ENCODE data around the gene COMMD8. TPM values are rescaled to one million over a fixed set of nuclear protein-coding genes. Genes with fewer than 3 reads are reported as not detected.

Gene COMMD8
- total RNA-seq, result 10.2 and 11.2 TPM in 2 replicates

GRCh38 chr4:47463235-47463956 is at the start of gene COMMD8:
COMMD8 (minus strand) TSS chr4:47463702; CDS start chr4:47463651, 51 bp downstream.

DNA sequence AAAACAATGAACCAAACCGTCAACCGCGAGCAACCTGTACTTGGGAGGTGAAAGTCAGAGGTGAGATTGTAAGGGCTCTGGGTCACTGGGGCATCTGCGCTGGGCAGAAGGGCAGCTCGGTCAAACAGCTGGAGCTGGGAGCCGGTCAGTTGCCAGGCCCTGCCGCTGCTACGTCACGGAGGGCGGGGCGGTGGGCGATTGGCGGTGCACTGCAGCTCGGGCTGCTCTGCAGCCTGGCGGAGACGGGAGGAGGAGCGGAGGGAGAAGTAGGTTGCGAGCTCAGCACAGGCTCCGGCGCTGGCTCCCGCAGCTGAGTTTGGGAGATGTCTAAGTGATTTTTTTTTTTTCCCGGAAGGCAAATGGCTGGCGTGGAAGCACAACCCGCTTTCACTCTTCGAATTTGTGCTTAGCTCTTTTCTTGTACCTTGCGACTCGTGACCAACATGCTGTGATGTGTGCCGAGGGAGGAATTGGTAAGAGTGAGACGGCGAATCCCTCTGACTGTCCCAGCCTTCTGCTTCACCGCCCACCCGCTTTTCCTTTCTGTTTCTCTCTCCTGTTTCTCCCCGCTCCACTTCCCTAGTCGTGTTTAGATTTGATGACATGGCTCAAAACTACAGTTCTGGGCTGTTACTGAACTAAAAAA is 21.7 kb upstream of the COMMD8 start, which contains the start of gene ATP10D:
Gene ATP10D (plus strand): TSS at position 229 of the 646 bp plus-strand sequence. CDS start 27,266 bp downstream, outside the sequence.

Other genes with a start within 250 kb of the COMMD8 start
- gene ATP10D, start 21.6 kb upstream of the COMMD8 start, total RNA-seq, result 11.5 and 12.5 TPM in 2 replicates

All from cardiac ventricle fibroblast (primary cell).